Type B pancreatic cell (in vitro differentiated cells): ENCODE data around the gene OR4X2. TPM values are rescaled to one million over a fixed set of nuclear protein-coding genes. Genes with fewer than 3 reads are reported as not detected.

Experiments used
- DNase-seq: peaks from one replicate; pipeline ENCODE4 v3.0.0; 2021; ENCODE audit warnings: mixed read lengths; ENCODE audit not compliant: unreplicated experiment; ENCODE audit errors: extremely low spot score
- H3K27ac Mint-ChIP-seq: 2 replicates; pipeline ENCODE4 v1.8.0; 2021; ENCODE audit warnings: mild to moderate bottlenecking, mixed read lengths
- H3K27me3 Mint-ChIP-seq: 2 replicates; pipeline ENCODE4 v1.8.0; 2021; ENCODE audit warnings: mixed read lengths
- H3K36me3 Mint-ChIP-seq: 2 replicates; pipeline ENCODE4 v1.8.0; 2021; ENCODE audit warnings: mixed read lengths
- H3K4me1 Mint-ChIP-seq: one replicate; pipeline ENCODE4 v1.8.0; 2021; ENCODE audit warnings: mixed read lengths; ENCODE audit not compliant: unreplicated experiment
- H3K4me3 Mint-ChIP-seq: 2 replicates; pipeline ENCODE4 v1.8.0; 2021; ENCODE audit warnings: mild to moderate bottlenecking, mixed read lengths
- H3K9me3 Mint-ChIP-seq: 2 replicates; pipeline ENCODE4 v1.8.0; 2021; ENCODE audit warnings: mixed read lengths
- CTCF ChIP-seq: fragments of 200-600 bp; sonication (generic); conservative IDR thresholded peaks from 2 replicates; pipeline ENCODE4 v1.5.0; 2021; ENCODE audit warnings: antibody characterized with exemption, mild to moderate bottlenecking
- total RNA-seq: library from RNA; stranded (reverse); gene quantifications from 2 replicates; pipeline ENCODE4 v1.2.1, GENCODE V29; 2021; ENCODE audit warnings: low replicate concordance

The OR4X2 gene
- total RNA-seq, 1 donor from 2014 or later: not detected

- TF ChIP-seq CTCF: no peak
- no peaks in the 10 kb centered on the region for H3K36me3 Mint-ChIP-seq
- H3K27ac Mint-ChIP-seq: no peak overlapping the region
- H3K9me3 Mint-ChIP-seq: no peaks in the 10 kb centered on the region
- no peaks in the 10 kb centered on the region for H3K27me3 Mint-ChIP-seq
- H3K4me3 Mint-ChIP-seq: no peak overlapping the region
- no peaks in the 10 kb centered on the region for H3K4me1 Mint-ChIP-seq
- no peak for DNase-seq
Measured at GRCh38 chr11:48272606-48273005, 27.7 kb downstream of the OR4X2 start.

Other genes with a start within 250 kb of the OR4X2 start
- not detected in 2 replicates for gene OR4B1, start 28.3 kb upstream of the OR4X2 start, total RNA-seq
- not detected in 2 replicates for gene OR4X1, start 18.8 kb downstream of the OR4X2 start, total RNA-seq
- gene OR4S1, start 61.1 kb downstream of the OR4X2 start, total RNA-seq: not detected in 2 replicates
- gene OR4C3, start 79.8 kb downstream of the OR4X2 start, total RNA-seq: not detected in 2 replicates
- gene OR4C5, start 121.4 kb downstream of the OR4X2 start, total RNA-seq: not detected in 2 replicates
- gene OR4A47, start 243.7 kb downstream of the OR4X2 start, total RNA-seq: not detected in 2 replicates